SJCRH30 (cell line): ENCODE measurements around the gene AIFM1. TPM values are rescaled to one million over a fixed set of nuclear protein-coding genes. Genes with fewer than 3 reads are reported as not detected.
"Not testable (repeated sequence)": the region's sequence is repeated elsewhere in the genome, so short reads cannot be mapped to it uniquely, and the experiment has no call there.

Experiments
- DNase-seq, 2 experiments: peaks; one replicate each; pipeline ENCODE4 v3.0.0-alpha.2; 2015 to 2020
- H3K27ac ChIP-seq: fragments of 250-450 bp; sonication (Bioruptor Pico); 2 replicates; pipeline ENCODE4 v1.5.1; 2020; ENCODE audit warnings: mild to moderate bottlenecking, moderate library complexity
- H3K27me3 ChIP-seq: fragments of 250-450 bp; sonication (Bioruptor Pico); 2 replicates; pipeline ENCODE4 v1.5.1; 2020; ENCODE audit warnings: mild to moderate bottlenecking, moderate library complexity
- H3K36me3 ChIP-seq: fragments of 250-450 bp; sonication (Bioruptor Pico); 2 replicates; pipeline ENCODE4 v1.5.1; 2020; ENCODE audit warnings: mild to moderate bottlenecking, moderate library complexity
- H3K4me1 ChIP-seq: fragments of 250-450 bp; sonication (Bioruptor Pico); 2 replicates; pipeline ENCODE4 v1.5.1; 2020; ENCODE audit warnings: mild to moderate bottlenecking, moderate library complexity
- H3K4me3 ChIP-seq: fragments of 250-450 bp; sonication (Bioruptor Pico); 2 replicates; pipeline ENCODE4 v1.5.1; 2020; ENCODE audit warnings: mild to moderate bottlenecking, moderate library complexity
- H3K9me3 ChIP-seq: fragments of 250-450 bp; sonication (Bioruptor Pico); replicated peaks from 2 replicates; pipeline ENCODE4 v1.5.1; 2020; ENCODE audit warnings: mild to moderate bottlenecking, moderate library complexity
- total RNA-seq: library from RNA; depleted of rRNA; stranded (reverse); fragments of >200 nt; shearing (Covaris generic); gene quantifications from 2 replicates; pipeline ENCODE4 v1.2.3, GENCODE V29; 2014

The AIFM1 gene
- total RNA-seq, 1 experiment from 2014 or later: 46.9 TPM

DNA sequence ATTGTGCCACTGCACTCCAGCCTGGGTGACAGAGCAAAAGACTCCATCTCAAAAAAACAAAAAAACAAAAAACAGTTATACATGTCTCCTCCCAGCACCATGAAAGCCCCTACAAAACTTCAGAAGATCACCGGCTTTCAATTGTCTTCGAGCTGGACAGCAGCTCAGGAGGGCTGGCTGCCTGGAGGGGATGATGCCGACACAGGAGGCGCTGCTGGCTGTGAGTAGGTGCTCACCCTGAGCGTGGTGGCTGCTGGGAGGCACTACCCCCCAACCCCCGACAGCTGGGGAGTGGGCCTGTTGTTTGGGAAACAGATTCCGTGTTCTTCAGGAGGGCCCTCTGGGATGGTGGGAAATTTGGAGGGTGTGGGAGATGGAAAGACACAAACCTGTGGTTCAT lies 48.5 kb downstream of the AIFM1 start:
- no peak for DNase-seq
- H3K36me3 ChIP-seq: no peaks in the 10 kb centered on the region
- H3K4me3 ChIP-seq: no peak overlapping the region
- no peaks in the 10 kb centered on the region for H3K27me3 ChIP-seq
- H3K4me1 ChIP-seq: peaks cover 8% of the 10 kb centered on the region; the same call in 1 of the 2 replicates
- H3K9me3 ChIP-seq: no peaks in the 10 kb centered on the region
- H3K27ac ChIP-seq: no peak overlapping the region

DNA sequence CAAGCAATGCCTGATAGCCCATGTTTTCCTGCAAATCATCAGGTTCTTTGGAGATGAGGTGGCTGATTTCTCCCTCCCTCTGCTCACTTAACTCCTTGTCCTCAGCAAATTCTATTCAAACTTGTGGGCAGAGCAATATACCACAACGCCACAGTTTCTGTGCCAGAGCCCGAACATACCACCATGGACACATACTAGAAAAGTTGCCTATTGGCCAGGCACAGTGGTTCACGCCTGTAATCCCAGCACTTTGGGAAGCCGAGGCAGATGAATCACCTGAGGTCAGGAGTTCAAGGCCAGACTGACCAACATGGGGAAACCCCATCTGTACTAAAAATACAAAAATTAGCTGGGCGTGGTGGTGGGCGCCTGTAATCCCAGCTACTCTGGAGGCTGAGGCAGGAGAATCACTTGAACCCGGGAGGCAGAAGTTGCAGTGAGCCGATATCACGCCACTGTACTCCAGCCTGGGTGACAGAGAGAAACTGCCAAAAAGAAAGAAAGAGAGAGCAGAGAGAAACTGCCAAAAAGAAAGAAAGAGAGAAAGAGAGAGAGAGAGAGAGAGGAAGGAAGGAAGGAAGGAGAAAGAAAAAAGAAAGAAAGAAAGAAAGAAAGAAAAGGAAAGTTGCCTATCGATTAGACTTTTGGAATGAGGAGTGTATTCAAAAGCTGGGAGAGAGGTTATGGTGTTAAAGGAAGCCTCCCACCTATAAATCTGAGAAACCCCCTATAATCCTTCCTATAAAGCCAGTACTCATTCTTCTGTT lies 50.3 kb downstream of the AIFM1 start:
- H3K4me3 ChIP-seq, H3K4me1 ChIP-seq, H3K9me3 ChIP-seq, H3K27ac ChIP-seq, H3K27me3 ChIP-seq, DNase-seq, H3K36me3 ChIP-seq: not testable (repeated sequence)

- no peak overlapping the region for H3K27ac ChIP-seq
- H3K4me1 ChIP-seq: peaks cover 8% of the 10 kb centered on the region; the same call in 1 of the 2 replicates
- no peak for DNase-seq
- H3K27me3 ChIP-seq: no peaks in the 10 kb centered on the region
- no peaks in the 10 kb centered on the region for H3K9me3 ChIP-seq
- H3K4me3 ChIP-seq: no peak overlapping the region
- H3K36me3 ChIP-seq: no peaks in the 10 kb centered on the region
Measured at GRCh38 chrX:130114141-130114588, 51.5 kb downstream of the AIFM1 start.

GRCh38 chrX:130111220-130112154 lies 54.2 kb downstream of the AIFM1 start:
- no peak overlapping the region for H3K27ac ChIP-seq
- DNase-seq: no peak

GRCh38 chrX:130110379-130111219 lies 55.0 kb downstream of the AIFM1 start, which contains the start of gene ELF4:
ELF4 (minus strand) TSS chrX:130110497; CDS start chrX:130081330, 29,167 bp downstream.
- H3K36me3 ChIP-seq: no peaks in the 10 kb centered on the region
- no peaks in the 10 kb centered on the region for H3K4me1 ChIP-seq
- H3K4me3 ChIP-seq: peak within 1 kb of the TSS; percentile 61
- no peak for DNase-seq
- peak within 1 kb of the TSS; percentile 61 for H3K27ac ChIP-seq
- no peaks in the 10 kb centered on the region for H3K27me3 ChIP-seq
- H3K9me3 ChIP-seq: no peaks in the 10 kb centered on the region

More at GRCh38 chrX:130111220-130112154, 54.2 kb downstream of the AIFM1 start:
- H3K36me3 ChIP-seq: no peaks in the 10 kb centered on the region
- no peaks in the 10 kb centered on the region for H3K27me3 ChIP-seq
- H3K9me3 ChIP-seq: no peaks in the 10 kb centered on the region
- peak overlapping the region; percentile 47 for H3K4me3 ChIP-seq
- H3K4me1 ChIP-seq: no peaks in the 10 kb centered on the region

DNA sequence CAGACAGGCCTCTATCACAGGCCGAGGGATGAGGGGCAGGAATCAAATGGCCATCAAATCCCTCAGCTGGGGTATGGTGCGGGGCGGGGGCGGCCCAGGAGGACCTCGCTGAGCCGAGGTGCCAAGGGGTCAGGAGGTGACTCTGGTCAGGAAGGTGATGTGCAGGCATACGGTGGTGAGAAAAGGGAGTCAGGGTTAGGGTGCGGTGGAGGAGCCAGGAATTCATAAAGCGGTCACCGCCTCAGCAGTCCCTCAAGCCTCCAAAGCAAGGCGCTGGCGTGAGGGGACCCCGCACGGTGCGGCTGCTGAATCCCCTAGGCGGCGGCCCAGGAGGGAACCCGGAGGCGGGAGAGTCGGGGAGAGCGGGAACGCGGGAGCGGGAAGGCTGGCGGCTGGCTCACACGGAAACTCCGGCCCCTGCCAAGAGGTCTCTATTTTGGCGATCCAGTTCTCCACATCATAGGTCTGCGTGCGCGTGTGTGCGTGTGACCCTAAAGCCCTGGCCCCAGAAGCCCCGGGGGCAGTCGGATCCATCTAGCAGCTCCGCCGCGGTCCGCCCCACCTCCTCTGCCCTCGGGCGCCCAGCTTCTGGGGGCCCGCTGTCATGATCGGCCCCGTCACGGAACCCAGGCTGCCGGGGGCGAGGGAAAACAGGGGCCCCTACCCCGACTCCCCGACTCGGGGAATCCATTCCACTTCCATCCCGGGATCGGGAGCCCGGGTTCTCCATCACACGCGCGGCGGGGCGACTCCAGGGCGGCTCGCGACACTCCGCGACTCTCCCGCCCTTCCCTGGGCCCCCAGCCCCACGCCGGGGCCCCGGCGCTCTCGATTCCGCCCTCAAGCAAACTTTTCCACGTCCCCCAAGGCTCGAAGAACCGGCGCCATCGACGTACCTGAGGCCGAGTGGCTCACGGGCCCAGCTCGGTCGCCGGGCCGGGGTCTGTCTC lies 55.9 kb downstream of the AIFM1 start:
- Histone ChIP-seq H3K4me3 (peak overlapping the region; percentile 61), H3K4me1 (no peaks in the 10 kb centered on the region), H3K27me3 (no peaks in the 10 kb centered on the region), H3K27ac (peak overlapping the region; percentile 61), H3K36me3 (no peaks in the 10 kb centered on the region), H3K9me3 (no peaks in the 10 kb centered on the region)
- no peak for DNase-seq

- no peaks in the 10 kb centered on the region; the same call in 1 of the 2 replicates for H3K4me1 ChIP-seq
- H3K9me3 ChIP-seq: no peaks in the 10 kb centered on the region
- peak overlapping the region; percentile 61 for H3K4me3 ChIP-seq
- H3K27ac ChIP-seq: peak overlapping the region; percentile 61
- no peaks in the 10 kb centered on the region for H3K36me3 ChIP-seq
- H3K27me3 ChIP-seq: no peaks in the 10 kb centered on the region
- DNase-seq: no peak
Measured at GRCh38 chrX:130108647-130109428, 56.8 kb downstream of the AIFM1 start.

GRCh38 chrX:130106071-130106470 lies 59.6 kb downstream of the AIFM1 start:
- H3K27me3 ChIP-seq: no peaks in the 10 kb centered on the region
- DNase-seq: no peak
- peaks cover 4% of the 10 kb centered on the region; the same call in 1 of the 2 replicates for H3K4me1 ChIP-seq
- H3K9me3 ChIP-seq: no peaks in the 10 kb centered on the region
- no peaks in the 10 kb centered on the region for H3K36me3 ChIP-seq
- H3K27ac ChIP-seq: no peak overlapping the region
- no peak overlapping the region for H3K4me3 ChIP-seq

- Histone ChIP-seq H3K27me3 (no peaks in the 10 kb centered on the region), H3K36me3 (no peaks in the 10 kb centered on the region), H3K4me3 (no peak overlapping the region), H3K27ac (no peak overlapping the region), H3K4me1 (peaks cover 4% of the 10 kb centered on the region; the same call in 1 of the 2 replicates), H3K9me3 (no peaks in the 10 kb centered on the region)
- DNase-seq: no peak
Measured at GRCh38 chrX:130105244-130105643, 60.4 kb downstream of the AIFM1 start.

DNA sequence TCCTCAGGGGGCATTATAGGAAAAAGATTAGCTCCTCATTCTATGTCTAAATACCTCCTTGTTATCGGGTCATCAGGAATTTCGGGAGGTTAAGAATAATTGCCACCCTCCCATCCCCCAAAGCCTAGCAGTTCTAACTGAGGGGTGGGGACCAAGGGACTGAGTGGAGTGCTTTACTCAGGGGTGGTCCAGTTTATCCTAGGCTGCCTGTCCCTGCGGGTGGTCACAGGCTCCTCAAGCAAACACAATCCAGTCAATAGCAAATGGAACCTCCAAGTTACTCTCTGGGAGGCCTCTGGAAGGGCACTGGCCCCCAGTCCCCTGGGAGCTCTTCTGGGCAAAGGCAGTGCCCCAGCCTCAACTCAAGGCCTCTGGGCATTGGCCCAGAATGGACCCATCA lies 62.0 kb downstream of the AIFM1 start:
- no peak overlapping the region for H3K27ac ChIP-seq
- H3K4me3 ChIP-seq: no peak overlapping the region
- H3K9me3 ChIP-seq: no peaks in the 10 kb centered on the region
- no peaks in the 10 kb centered on the region for H3K27me3 ChIP-seq
- H3K36me3 ChIP-seq: no peaks in the 10 kb centered on the region
- peak; percentile 68 for DNase-seq
- H3K4me1 ChIP-seq: peaks cover 4% of the 10 kb centered on the region; the same call in 1 of the 2 replicates

DNA sequence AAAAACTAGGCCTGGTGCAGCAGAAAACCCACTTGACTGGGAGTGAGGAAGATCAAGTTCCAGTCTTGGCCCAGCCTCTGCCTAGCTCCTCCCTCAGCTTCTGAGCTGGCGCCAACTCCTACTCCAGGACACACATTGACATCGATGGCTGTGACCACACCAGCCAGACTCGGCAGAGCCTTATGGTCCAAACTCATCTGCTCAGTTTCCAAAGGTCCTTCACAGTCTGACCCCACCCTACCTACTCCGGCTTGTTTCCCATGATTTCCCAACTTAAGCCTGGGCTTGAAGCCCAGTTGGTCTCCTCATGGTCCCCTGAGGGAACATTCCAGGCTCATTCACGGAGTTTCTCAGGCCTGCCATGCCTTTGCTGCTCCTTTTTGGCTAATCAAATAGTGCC lies 65.5 kb downstream of the AIFM1 start:
- H3K27me3 ChIP-seq: no peaks in the 10 kb centered on the region
- DNase-seq: no peak
- no peak overlapping the region for H3K4me3 ChIP-seq

GRCh38 chrX:130098210-130098552 lies 67.5 kb downstream of the AIFM1 start:
- Histone ChIP-seq H3K9me3 (no peaks in the 10 kb centered on the region), H3K27ac (no peak overlapping the region), H3K27me3 (no peaks in the 10 kb centered on the region), H3K4me3 (no peak overlapping the region), H3K36me3 (no peaks in the 10 kb centered on the region), H3K4me1 (peaks cover 2% of the 10 kb centered on the region; the same call in 1 of the 2 replicates)
- no peak for DNase-seq

More for the DNA sequence above, 65.5 kb downstream of the AIFM1 start:
- Histone ChIP-seq H3K4me1 (peaks cover 4% of the 10 kb centered on the region; the same call in 1 of the 2 replicates), H3K9me3 (no peaks in the 10 kb centered on the region), H3K36me3 (no peaks in the 10 kb centered on the region), H3K27ac (no peak overlapping the region)
